DND-41 (cell line): ENCODE data around the gene CRAMP1.

Experiments
- CTCF ChIP-seq: IDR thresholded peaks from 2 replicates; pipeline ENCODE4 v1.5.1; 2012; ENCODE audit warnings: borderline replicate concordance, low read length, moderate library complexity, mild to moderate bottlenecking; ENCODE audit not compliant: poor library complexity, severe bottlenecking; ENCODE audit errors: extremely low read depth
- EZH2 ChIP-seq: IDR thresholded peaks from 3 replicates; pipeline ENCODE4 v1.6.1; 2012; ENCODE audit warnings: borderline replicate concordance, low read depth, mild to moderate bottlenecking, moderate library complexity, low read length, inconsistent platforms; ENCODE audit not compliant: severe bottlenecking

- TF ChIP-seq EZH2 = no peak
- TF ChIP-seq CTCF = no peak
These were observed 44.2 kb upstream of the CRAMP1 start for GRCh38 chr16:1567988-1568387.
